IMR-90 (cell line): Measurements from ENCODE around the gene FAM78B. TPM values are rescaled to one million over a fixed set of nuclear protein-coding genes. Genes with fewer than 3 reads are reported as not detected.

Experiments
- ATAC-seq: fragments of 200-7000 bp; cut with Tn5 transposase; 2 replicates; pipeline ENCODE4 v1.9.1; 2020; ENCODE audit warnings: low read depth, mild to moderate bottlenecking, moderate library complexity
- BruUV-seq: library from RNA; stranded (reverse); fragments of 400-500 nt; replicated peaks from 2 replicates; lab custom pipeline; 2021; lab: Mats Ljungman, UMichigan
- CTCF ChIA-PET: fragments of 300-600 bp; formaldehyde crosslinking; extraction: SDS; loops from one replicate; lab custom pipeline; 2021; ENCODE audit warnings: antibody characterized with exemption; lab: Yijun Ruan, JAX
- POLR2A ChIA-PET: fragments of 300-600 bp; sonication (Branson Sonifier 250); formaldehyde crosslinking; loops from one replicate; lab custom pipeline; 2022; ENCODE audit warnings: antibody characterized with exemption; ENCODE audit not compliant: unreplicated experiment; lab: Charles Lee
- DNase-seq: peaks from one replicate; pipeline ENCODE4 v3.0.0; 2013
- H2AFZ ChIP-seq: replicated peaks from 2 replicates; pipeline ENCODE3; 2013; ENCODE audit warnings: low read length, mild to moderate bottlenecking; ENCODE audit not compliant: poor library complexity
- H2AK5ac ChIP-seq: 2 replicates; pipeline ENCODE4 v1.6.1; 2013; ENCODE audit warnings: low read depth, low read length, inconsistent platforms
- H2AK9ac ChIP-seq: replicated peaks from 2 replicates; pipeline ENCODE3; 2013; ENCODE audit warnings: mild to moderate bottlenecking, low read depth, low read length, moderate library complexity; ENCODE audit not compliant: poor library complexity
- H2BK120ac ChIP-seq: 2 replicates; pipeline ENCODE4 v1.6.1; 2013; ENCODE audit warnings: low read depth, low read length, inconsistent platforms
- H2BK15ac ChIP-seq: 3 replicates; pipeline ENCODE4 v1.6.1; 2013; ENCODE audit warnings: low read depth, low read length, inconsistent platforms
- H2BK20ac ChIP-seq: 2 replicates; pipeline ENCODE4 v1.6.1; 2013; ENCODE audit warnings: low read depth, mild to moderate bottlenecking, inconsistent platforms, low read length, moderate library complexity
- H2BK5ac ChIP-seq: 2 replicates; pipeline ENCODE4 v1.6.1; 2013; ENCODE audit warnings: mild to moderate bottlenecking, low read depth, low read length, inconsistent platforms; ENCODE audit not compliant: poor library complexity, severe bottlenecking
- H3K14ac ChIP-seq: replicated peaks from 2 replicates; pipeline ENCODE4 v1.6.1; 2013; ENCODE audit warnings: low read depth, low read length, inconsistent platforms
- H3K18ac ChIP-seq: 2 replicates; pipeline ENCODE4 v1.6.1; 2013; ENCODE audit warnings: low read depth, low read length, control low read depth
- H3K23ac ChIP-seq: 2 replicates; pipeline ENCODE4 v1.6.1; 2013; ENCODE audit warnings: low read depth, low read length, inconsistent platforms
- H3K27ac ChIP-seq: 2 replicates; pipeline ENCODE4 v1.5.1; 2013; ENCODE audit warnings: mild to moderate bottlenecking, control low read depth, low read length; ENCODE audit not compliant: insufficient read depth
- H3K27me3 ChIP-seq: 2 replicates; pipeline ENCODE4 v1.6.1; 2013; ENCODE audit warnings: low read length; ENCODE audit not compliant: control insufficient read depth, insufficient read depth
- H3K36me3 ChIP-seq: 2 replicates; pipeline ENCODE4 v1.6.1; 2013; ENCODE audit warnings: low read length, mixed read lengths; ENCODE audit not compliant: control insufficient read depth, insufficient read depth
- H3K4ac ChIP-seq: 2 replicates; pipeline ENCODE4 v1.6.1; 2013; ENCODE audit warnings: low read depth, low read length, inconsistent platforms
- H3K4me1 ChIP-seq: 2 replicates; pipeline ENCODE4 v1.6.1; 2013; ENCODE audit warnings: low read length, mixed read lengths; ENCODE audit not compliant: control insufficient read depth, insufficient read depth
- H3K4me2 ChIP-seq: 2 replicates; pipeline ENCODE4 v1.6.1; 2013; ENCODE audit warnings: low read depth, mild to moderate bottlenecking, control low read depth, low read length, moderate library complexity
- H3K4me3 ChIP-seq: 2 replicates; pipeline ENCODE4 v1.5.1; 2013; ENCODE audit warnings: low read depth, mild to moderate bottlenecking, control low read depth, low read length, moderate library complexity; ENCODE audit not compliant: insufficient read depth
- H3K56ac ChIP-seq: 2 replicates; pipeline ENCODE4 v1.6.1; 2013; ENCODE audit warnings: low read length, inconsistent platforms; ENCODE audit not compliant: insufficient read depth; ENCODE audit errors: extremely low read depth
- H3K79me1 ChIP-seq, 2 experiments: 2 replicates each; pipeline ENCODE4 v1.6.1; 2013; ENCODE audit warnings: low read length in 2 of 2, inconsistent platforms in 1 of 2, low read depth in 1 of 2
- H3K9ac ChIP-seq: 2 replicates; pipeline ENCODE4 v1.6.1; 2013; ENCODE audit warnings: low read depth, low read length, control low read depth
- H3K9me1 ChIP-seq: 2 replicates; pipeline ENCODE4 v1.6.1; 2013; ENCODE audit warnings: low read length, inconsistent platforms; ENCODE audit not compliant: insufficient read depth
- H3K9me3 ChIP-seq: 2 replicates; pipeline ENCODE4 v1.6.1; 2013; ENCODE audit warnings: low read length; ENCODE audit not compliant: control insufficient read depth, insufficient read depth
- H4K20me1 ChIP-seq: 2 replicates; pipeline ENCODE4 v1.6.1; 2013; ENCODE audit warnings: low read length, inconsistent platforms; ENCODE audit not compliant: insufficient read depth
- H4K5ac ChIP-seq: 2 replicates; pipeline ENCODE4 v1.6.1; 2013; ENCODE audit warnings: mild to moderate bottlenecking, low read depth, low read length, control low read depth
- H4K8ac ChIP-seq, 2 experiments: 2 replicates each; pipeline ENCODE4 v1.6.1; 2013; ENCODE audit warnings: low read depth in 2 of 2, low read length in 2 of 2, control low read depth in 1 of 2, inconsistent platforms in 1 of 2
- H4K91ac ChIP-seq: 2 replicates; pipeline ENCODE4 v1.6.1; 2013; ENCODE audit warnings: low read depth, low read length, inconsistent platforms; ENCODE audit not compliant: insufficient read depth
- RFX5 ChIP-seq: IDR thresholded peaks from 2 replicates; pipeline ENCODE4 v1.8.0; 2012; ENCODE audit warnings: low read depth, mild to moderate bottlenecking, low read length, moderate library complexity
- WGBS, 2 experiments: methylation state at CpG; one replicate each; pipeline versions ENCODE4 v1.1.5 to v1.1.7; 2013; ENCODE audit warnings: missing lambda C conversion rate in 2 of 2; ENCODE audit not compliant: insufficient read length in 1 of 2; ENCODE audit errors: extremely low coverage in 2 of 2; 5-methylcytosine and 5-hydroxymethylcytosine counted together
- dilution Hi-C: fragments of 300-500 bp; cut with HindIII; formaldehyde crosslinking; loops from one replicate; pipeline ENCODE4 v1.14.3; 2018; ENCODE audit warnings: low sequenced_read_pairs; ENCODE audit not compliant: unreplicated experiment
- in situ Hi-C: fragments of 300-500 bp; cut with MboI; formaldehyde crosslinking; loops from 3 replicates; pipeline ENCODE4 v1.14.3; 2019; ENCODE audit warnings: low sequenced_read_pairs, inconsistent platforms, mixed read lengths
- intact Hi-C: fragments of 100-400 bp; cut with micrococcal nuclease; formaldehyde crosslinking; loops from 2 replicates; pipeline ENCODE4 v1.10.0; 2022
- polyA plus RNA-seq, 3 experiments: library from polyadenylated mRNA; depleted of rRNA; stranded (reverse); fragments of >200 nt; gene quantifications; 2 replicates each; pipeline ENCODE4 v1.2.3, GENCODE V29; 2012; ENCODE audit warnings: low replicate concordance in 1 of 3
- total RNA-seq: library from RNA; depleted of rRNA; stranded (reverse); fragments of >200 nt; gene quantifications from 2 replicates; pipeline ENCODE4 v1.2.3, GENCODE V29; 2012

The FAM78B gene
- total and polyA plus RNA-seq, 2 of the 4 experiments (the other 2 are of a cell fraction): under 0.01 to 0.12 TPM

- Histone ChIP-seq H3K4me1 (no peaks in the 10 kb centered on the region), H2BK120ac (no peak overlapping the region), H3K9ac (no peak overlapping the region), H3K4me3 (no peak overlapping the region), H2BK5ac (no peak overlapping the region), H2AK5ac (no peak overlapping the region), H4K20me1 (no peaks in the 10 kb centered on the region), H3K27me3 (no peaks in the 10 kb centered on the region), H4K8ac (no peak overlapping the region), H3K56ac (no peak overlapping the region), H2BK15ac (no peak overlapping the region), H2BK20ac (no peak overlapping the region), H3K4me2 (no peak overlapping the region), H3K27ac (no peak overlapping the region), H3K14ac (no peak overlapping the region), H4K5ac (no peak overlapping the region), H3K23ac (no peak overlapping the region), H3K4ac (no peak overlapping the region), H2AK9ac (no peak overlapping the region), H3K36me3 (no peaks in the 10 kb centered on the region), H3K9me1 (no peaks in the 10 kb centered on the region), H3K9me3 (peaks cover 2% of the 10 kb centered on the region; the same call in 1 of the 2 replicates), H2AFZ (no peak overlapping the region), H4K91ac (no peak overlapping the region), H3K79me1 (no peaks in the 10 kb centered on the region), H3K18ac (no peak overlapping the region)
- in situ Hi-C loops: no loop called here
- intact Hi-C loops: no loop called here
- no peak for DNase-seq
- TF ChIP-seq RFX5: no peak
- CTCF ChIA-PET: no interaction called here
- no TSS peak for BruUV-seq
- dilution Hi-C loops: no loop called here
- ATAC-seq: no peak
- no CpG with 5 or more reads among the region's 4 CpGs for WGBS, 2 experiments
- POLR2A ChIA-PET: no interaction called here
Measured at GRCh38 chr1:166064313-166064926, 102.4 kb downstream of the FAM78B start.
